ENCODE results near the gene ZKSCAN7.

GRCh38 chr3:44568561-44568960 is 13.6 kb downstream of the ZKSCAN7 start:
- TF ChIP-seq CTCF (IDR thresholded peaks at IDR 0.05 in 8 of 11, conservative IDR thresholded peaks at IDR 0.05 in 3 of 11) = no peak
- no peak for TF ChIP-seq POLR2AphosphoS5 (IDR thresholded peaks at IDR 0.05)
- TF ChIP-seq POLR2A (IDR thresholded peaks at IDR 0.05) = no peak
